Trophoblast cell (in vitro differentiated cells and primary cell): Measurements from ENCODE around the gene CST3.

Source experiments
- DNase-seq, 2 donors: peaks; one replicate each; pipeline ENCODE4 v3.0.0-alpha.2; 2016
- H2AFZ ChIP-seq: 2 replicates; pipeline ENCODE4 v1.6.1; 2013; ENCODE audit warnings: low read length, moderate library complexity, mild to moderate bottlenecking; ENCODE audit not compliant: insufficient read depth, poor library complexity
- H2AK5ac ChIP-seq: 2 replicates; pipeline ENCODE4 v1.6.1; 2013; ENCODE audit warnings: mild to moderate bottlenecking, low read length
- H2BK120ac ChIP-seq: 2 replicates; pipeline ENCODE4 v1.6.1; 2013; ENCODE audit warnings: low read length, mild to moderate bottlenecking, moderate library complexity; ENCODE audit not compliant: insufficient read depth, poor library complexity
- H2BK12ac ChIP-seq: 2 replicates; pipeline ENCODE4 v1.6.1; 2013; ENCODE audit warnings: mild to moderate bottlenecking, low read length, moderate library complexity
- H2BK5ac ChIP-seq: 2 replicates; pipeline ENCODE4 v1.6.1; 2013; ENCODE audit warnings: low read length, low read depth, moderate library complexity, mild to moderate bottlenecking; ENCODE audit not compliant: poor library complexity
- H3K14ac ChIP-seq: 2 replicates; pipeline ENCODE4 v1.6.1; 2013; ENCODE audit warnings: mild to moderate bottlenecking, low read length
- H3K18ac ChIP-seq: 2 replicates; pipeline ENCODE4 v1.6.1; 2013; ENCODE audit warnings: mild to moderate bottlenecking, low read length
- H3K23ac ChIP-seq: 2 replicates; pipeline ENCODE4 v1.6.1; 2013; ENCODE audit warnings: low read length
- H3K27ac ChIP-seq: 2 replicates; pipeline ENCODE4 v1.5.1; 2013; ENCODE audit warnings: low read depth, mild to moderate bottlenecking, inconsistent platforms, low read length, moderate library complexity
- H3K27me3 ChIP-seq: 2 replicates; pipeline ENCODE4 v1.6.1; 2013; ENCODE audit warnings: inconsistent platforms, mild to moderate bottlenecking, low read length, moderate library complexity; ENCODE audit not compliant: insufficient read depth
- H3K36me3 ChIP-seq, 2 experiments: 1 replicate in 1 of 2; 2 replicates in 1 of 2; pipeline ENCODE4 v1.6.1; 2013; ENCODE audit warnings: low read length in 2 of 2, mild to moderate bottlenecking in 2 of 2, moderate library complexity in 1 of 2; ENCODE audit not compliant: insufficient read depth in 2 of 2, control insufficient read depth in 1 of 2
- H3K4ac ChIP-seq: 2 replicates; pipeline ENCODE4 v1.6.1; 2013; ENCODE audit warnings: low read depth, mild to moderate bottlenecking, low read length, moderate library complexity
- H3K4me1 ChIP-seq, 2 experiments: 1 replicate in 1 of 2; 2 replicates in 1 of 2; pipeline ENCODE4 v1.6.1; 2013; ENCODE audit warnings: low read length in 2 of 2, mild to moderate bottlenecking in 2 of 2, moderate library complexity in 1 of 2; ENCODE audit not compliant: insufficient read depth in 2 of 2, control insufficient read depth in 1 of 2
- H3K4me2 ChIP-seq: 2 replicates; pipeline ENCODE4 v1.6.1; 2013; ENCODE audit warnings: inconsistent platforms, mild to moderate bottlenecking, low read length, moderate library complexity
- H3K4me3 ChIP-seq: 2 replicates; pipeline ENCODE4 v1.5.1; 2013; ENCODE audit warnings: mild to moderate bottlenecking, low read depth, low read length, inconsistent platforms
- H3K79me1 ChIP-seq: one replicate; pipeline ENCODE4 v1.6.1; 2013; ENCODE audit warnings: low read length
- H3K79me2 ChIP-seq: 2 replicates; pipeline ENCODE4 v1.6.1; 2013; ENCODE audit warnings: low read length, mild to moderate bottlenecking; ENCODE audit not compliant: control insufficient read depth, insufficient read depth, poor library complexity
- H3K9ac ChIP-seq: 2 replicates; pipeline ENCODE4 v1.6.1; 2013; ENCODE audit warnings: mild to moderate bottlenecking, low read length
- H3K9me3 ChIP-seq: 2 replicates; pipeline ENCODE4 v1.6.1; 2013; ENCODE audit warnings: low read depth, mild to moderate bottlenecking, control low read depth, inconsistent platforms, low read length; ENCODE audit not compliant: insufficient read depth
- H4K12ac ChIP-seq: 2 replicates; pipeline ENCODE4 v1.6.1; 2013; ENCODE audit warnings: low read depth, mild to moderate bottlenecking, low read length, moderate library complexity
- H4K8ac ChIP-seq: 2 replicates; pipeline ENCODE4 v1.6.1; 2013; ENCODE audit warnings: low read depth, mild to moderate bottlenecking, low read length, moderate library complexity
- H4K91ac ChIP-seq: one replicate; pipeline ENCODE4 v1.6.1; 2013; ENCODE audit warnings: low read depth, mild to moderate bottlenecking, low read length, moderate library complexity
- WGBS: extraction: QIAGEN DNeasy Blood & Tissue Kit; methylation state at CpG from one replicate; pipeline ENCODE4 v1.1.7; 2013; ENCODE audit warnings: missing lambda C conversion rate; ENCODE audit not compliant: insufficient read length, insufficient coverage; ENCODE audit errors: extremely low coverage; 5-methylcytosine and 5-hydroxymethylcytosine counted together

The CST3 gene

GRCh38 chr20:23656372-23656771 lies 18.6 kb upstream of the CST3 start:
- H3K23ac ChIP-seq: no peak overlapping the region
- no peaks in the 10 kb centered on the region for H3K79me2 ChIP-seq
- H2BK5ac ChIP-seq: no peak overlapping the region
- H3K27ac ChIP-seq: no peak overlapping the region
- no peak overlapping the region for H2BK12ac ChIP-seq
- no peak overlapping the region for H4K91ac ChIP-seq
- H3K18ac ChIP-seq: no peak overlapping the region
- H3K9ac ChIP-seq: no peak overlapping the region
- no CpG with 5 or more reads among the region's 10 CpGs for WGBS
- no peak overlapping the region for H2AK5ac ChIP-seq
- H2BK120ac ChIP-seq: no peak overlapping the region
- H3K4me3 ChIP-seq: no peak overlapping the region
- H3K79me1 ChIP-seq: no peaks in the 10 kb centered on the region
- no peak for DNase-seq
- H2AFZ ChIP-seq: no peak overlapping the region
- H3K4me1 ChIP-seq: no peaks in the 10 kb centered on the region
- H3K14ac ChIP-seq: no peak overlapping the region
- H3K9me3 ChIP-seq: no peaks in the 10 kb centered on the region
- H3K4ac ChIP-seq: no peak overlapping the region
- no peak overlapping the region for H4K12ac ChIP-seq
- no peaks in the 10 kb centered on the region for H3K27me3 ChIP-seq
- no peaks in the 10 kb centered on the region for H3K36me3 ChIP-seq
- H4K8ac ChIP-seq: no peak overlapping the region
- H3K4me2 ChIP-seq: no peak overlapping the region

GRCh38 chr20:23655491-23656211 lies 17.9 kb upstream of the CST3 start:
- Histone ChIP-seq H4K91ac (no peak overlapping the region), H3K23ac (no peak overlapping the region), H3K18ac (no peak overlapping the region), H3K4me1 (no peaks in the 10 kb centered on the region), H4K8ac (no peak overlapping the region), H2BK120ac (no peak overlapping the region), H3K79me1 (no peaks in the 10 kb centered on the region), H3K4ac (no peak overlapping the region), H4K12ac (no peak overlapping the region), H2BK12ac (no peak overlapping the region), H3K27ac (no peak overlapping the region), H3K4me2 (no peak overlapping the region), H3K36me3 (no peaks in the 10 kb centered on the region), H3K27me3 (no peaks in the 10 kb centered on the region), H3K79me2 (no peaks in the 10 kb centered on the region), H2AK5ac (no peak overlapping the region), H3K4me3 (no peak overlapping the region), H2BK5ac (no peak overlapping the region), H3K14ac (no peak overlapping the region), H3K9me3 (no peaks in the 10 kb centered on the region), H3K9ac (no peak overlapping the region), H2AFZ (no peak overlapping the region)
- DNase-seq: peak in 1 of 2 donors; percentile 25
- WGBS: no CpG with 5 or more reads among the region's 23 CpGs

- no peak overlapping the region for H4K12ac ChIP-seq
- no peaks in the 10 kb centered on the region for H3K9me3 ChIP-seq
- DNase-seq: no peak
- H3K27ac ChIP-seq: no peak overlapping the region
- no peaks in the 10 kb centered on the region for H3K36me3 ChIP-seq
- H3K4me3 ChIP-seq: no peak overlapping the region
- no peaks in the 10 kb centered on the region for H3K27me3 ChIP-seq
- no peak overlapping the region for H3K9ac ChIP-seq
- H3K79me2 ChIP-seq: no peaks in the 10 kb centered on the region
- H2BK12ac ChIP-seq: no peak overlapping the region
- H2BK5ac ChIP-seq: no peak overlapping the region
- no peaks in the 10 kb centered on the region for H3K4me1 ChIP-seq
- no peak overlapping the region for H3K18ac ChIP-seq
- H4K8ac ChIP-seq: no peak overlapping the region
- no peak overlapping the region for H2BK120ac ChIP-seq
- H2AFZ ChIP-seq: no peak overlapping the region
- H4K91ac ChIP-seq: no peak overlapping the region
- H3K4ac ChIP-seq: no peak overlapping the region
- no peak overlapping the region for H3K4me2 ChIP-seq
- no peak overlapping the region for H3K23ac ChIP-seq
- no peak overlapping the region for H3K14ac ChIP-seq
- no peak overlapping the region for H2AK5ac ChIP-seq
- H3K79me1 ChIP-seq: no peaks in the 10 kb centered on the region
- WGBS: no CpG with 5 or more reads among the region's 4 CpGs
These were observed 17.0 kb upstream of the CST3 start for GRCh38 chr20:23654717-23655116.

GRCh38 chr20:23654000-23654399 lies 16.2 kb upstream of the CST3 start:
- Histone ChIP-seq H4K91ac (no peak overlapping the region), H3K4ac (no peak overlapping the region), H2AFZ (no peak overlapping the region), H2BK5ac (no peak overlapping the region), H3K4me2 (no peak overlapping the region), H3K79me2 (no peaks in the 10 kb centered on the region), H3K9me3 (no peaks in the 10 kb centered on the region), H3K18ac (no peak overlapping the region), H2BK120ac (no peak overlapping the region), H4K12ac (no peak overlapping the region), H2BK12ac (no peak overlapping the region), H3K4me3 (no peak overlapping the region), H2AK5ac (no peak overlapping the region), H3K79me1 (no peaks in the 10 kb centered on the region), H4K8ac (no peak overlapping the region), H3K27me3 (no peaks in the 10 kb centered on the region), H3K36me3 (no peaks in the 10 kb centered on the region), H3K27ac (no peak overlapping the region), H3K4me1 (no peaks in the 10 kb centered on the region), H3K14ac (no peak overlapping the region), H3K23ac (no peak overlapping the region), H3K9ac (no peak overlapping the region)
- WGBS: no CpG with 5 or more reads among the region's 2 CpGs
- DNase-seq: no peak
